ENCODE results near the gene PHLDA3.

Gene PHLDA3

GRCh38 chr1:201466492-201466891, 2.5 kb downstream of the PHLDA3 start:
- no peak for TF ChIP-seq CTCF (IDR thresholded peaks at IDR 0.05; ENCODE audit: extremely low read depth, insufficient read depth, missing control alignments)

GRCh38 chr1:201465698-201466290, 3.2 kb downstream of the PHLDA3 start:
- DNase-seq (ENCODE audit: low spot score): no peak
- no peak for TF ChIP-seq CTCF (IDR thresholded peaks at IDR 0.05; ENCODE audit: extremely low read depth, insufficient read depth, missing control alignments)
- in situ Hi-C loops (cut with MboI; ENCODE audit: low pct_unique_long_range_greater_than_20kb, low sequenced_read_pairs, unreplicated experiment): no loop called here

More at GRCh38 chr1:201466492-201466891, 2.5 kb downstream of the PHLDA3 start:
- in situ Hi-C loops (cut with MboI; ENCODE audit: low pct_unique_long_range_greater_than_20kb, low sequenced_read_pairs, unreplicated experiment): no loop called here
- no peak for DNase-seq (ENCODE audit: low spot score)

GRCh38 chr1:201463071-201463552, 5.9 kb downstream of the PHLDA3 start:
- DNase-seq (ENCODE audit: low spot score): no peak
- in situ Hi-C loops (cut with MboI; ENCODE audit: low pct_unique_long_range_greater_than_20kb, low sequenced_read_pairs, unreplicated experiment): no loop called here
- no peak for TF ChIP-seq CTCF (IDR thresholded peaks at IDR 0.05; ENCODE audit: extremely low read depth, insufficient read depth, missing control alignments)

DNA sequence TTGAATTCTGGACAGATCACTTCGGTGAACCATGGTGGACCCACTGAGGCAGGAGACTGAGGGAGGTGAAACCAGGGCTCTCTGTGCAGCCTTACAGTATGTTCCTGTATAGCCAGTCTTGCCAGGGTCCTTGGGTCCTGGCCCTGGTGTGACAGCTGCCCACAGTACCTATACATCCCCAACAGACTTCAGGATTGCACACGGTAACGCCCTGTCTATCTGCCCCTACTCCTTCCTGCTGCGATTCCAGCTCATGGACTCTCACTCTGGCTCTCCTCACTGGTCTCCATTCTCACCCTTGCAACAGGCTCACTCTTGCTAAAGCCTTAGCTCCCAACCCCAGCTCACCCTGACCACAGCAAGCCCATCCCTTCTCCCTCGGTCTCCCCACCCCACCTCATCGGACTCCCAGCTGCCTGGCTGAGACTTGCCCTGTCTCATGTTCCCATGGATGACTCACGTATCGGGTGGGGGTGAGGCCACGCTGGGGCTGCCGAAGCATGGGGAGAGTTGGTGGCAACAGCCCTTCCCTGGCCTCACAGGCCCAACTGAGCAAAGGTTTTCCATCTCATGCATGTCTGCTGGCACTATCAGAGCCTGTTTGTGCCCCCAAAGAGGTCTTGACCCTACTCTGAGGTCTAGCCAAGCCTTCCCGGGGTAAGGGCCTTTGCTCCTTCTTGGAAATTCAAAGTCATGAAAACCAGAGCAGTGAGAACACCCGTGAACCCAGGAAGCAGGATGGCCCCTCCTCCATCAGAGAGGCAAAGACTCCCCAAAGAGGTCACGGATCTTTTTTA, 7.1 kb downstream of the PHLDA3 start:
- DNase-seq (ENCODE audit: low spot score): no peak
- in situ Hi-C loops (cut with MboI; ENCODE audit: low pct_unique_long_range_greater_than_20kb, low sequenced_read_pairs, unreplicated experiment): no loop called here
- no peak for TF ChIP-seq CTCF (IDR thresholded peaks at IDR 0.05; ENCODE audit: extremely low read depth, insufficient read depth, missing control alignments)

DNA sequence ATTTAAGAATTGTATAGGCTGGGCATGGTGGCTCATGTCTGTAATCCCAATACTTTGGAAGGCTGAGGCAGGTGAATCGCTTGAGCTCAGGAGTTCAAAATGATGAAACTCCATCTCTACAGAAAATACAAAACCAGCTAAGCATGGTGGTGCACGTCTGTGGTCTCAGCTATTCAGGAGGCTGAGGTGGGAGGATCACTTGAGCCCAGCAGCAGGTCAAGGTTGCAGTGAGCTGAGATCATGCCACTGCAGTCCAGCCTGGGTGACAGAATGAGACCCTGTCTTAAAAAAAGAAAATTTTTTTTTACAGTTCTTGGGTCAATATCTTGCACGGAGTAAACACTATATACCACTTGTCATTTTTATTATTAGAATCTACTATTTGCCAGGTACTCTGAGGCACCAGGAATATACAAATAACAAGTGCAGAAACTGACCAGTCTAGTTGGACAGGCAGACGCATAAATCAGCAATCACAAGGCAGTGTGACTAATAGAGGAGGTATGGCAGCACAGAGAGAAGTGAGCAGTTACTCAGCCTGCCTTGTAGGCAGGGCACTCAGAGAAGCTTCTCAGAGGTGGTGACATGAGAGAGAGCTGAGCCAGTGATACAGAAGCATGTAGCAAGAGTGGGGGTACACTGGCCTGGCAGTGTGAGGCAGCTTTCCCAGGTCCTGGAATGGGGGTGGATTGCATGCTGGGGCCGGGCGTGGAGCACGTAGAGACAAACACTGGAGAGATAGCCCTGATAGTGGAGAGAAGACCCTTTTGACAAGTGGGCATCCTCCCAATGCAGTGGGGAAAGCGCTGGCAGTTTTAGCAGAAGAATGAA, 8.0 kb downstream of the PHLDA3 start:
- in situ Hi-C loops (cut with MboI; ENCODE audit: low pct_unique_long_range_greater_than_20kb, low sequenced_read_pairs, unreplicated experiment): no loop called here
- TF ChIP-seq CTCF (IDR thresholded peaks at IDR 0.05; ENCODE audit: extremely low read depth, insufficient read depth, missing control alignments): no peak
- DNase-seq (ENCODE audit: low spot score): no peak

DNA sequence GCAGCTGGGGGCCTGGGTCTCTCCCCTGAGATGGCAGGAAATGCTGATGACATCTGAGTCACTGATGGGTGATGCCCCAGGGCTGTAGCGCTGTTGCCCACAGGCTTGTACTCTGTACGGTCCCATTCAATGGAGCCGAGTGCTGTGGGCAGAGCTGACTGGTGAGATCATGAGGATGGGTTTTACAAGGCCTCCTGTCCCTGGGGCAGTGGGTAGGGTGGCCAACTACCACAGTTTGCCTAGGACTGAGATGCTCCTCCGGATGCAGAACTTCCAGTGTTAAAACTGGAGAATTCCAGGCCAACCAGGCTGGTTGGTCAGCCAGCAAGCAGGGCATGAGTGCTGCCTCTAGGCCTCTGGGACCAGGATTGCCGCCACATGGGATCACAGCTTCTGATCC, 9.2 kb downstream of the PHLDA3 start:
- DNase-seq (ENCODE audit: low spot score): no peak
- in situ Hi-C loops (cut with MboI; ENCODE audit: low pct_unique_long_range_greater_than_20kb, low sequenced_read_pairs, unreplicated experiment): no loop called here

More for the DNA sequence above, 9.2 kb downstream of the PHLDA3 start:
- TF ChIP-seq CTCF (IDR thresholded peaks at IDR 0.05; ENCODE audit: extremely low read depth, insufficient read depth, missing control alignments): no peak

Measured in GM13977 (cell line).